Measurements from ENCODE around the gene HDGFL3.
A peak's percentile ranks its signal among the peaks of the same experiment; 100 is the strongest.
"Not testable (repeated sequence)": the region's sequence is repeated elsewhere in the genome, so short reads cannot be mapped to it uniquely, and the experiment has no call there.

The HDGFL3 gene

DNA sequence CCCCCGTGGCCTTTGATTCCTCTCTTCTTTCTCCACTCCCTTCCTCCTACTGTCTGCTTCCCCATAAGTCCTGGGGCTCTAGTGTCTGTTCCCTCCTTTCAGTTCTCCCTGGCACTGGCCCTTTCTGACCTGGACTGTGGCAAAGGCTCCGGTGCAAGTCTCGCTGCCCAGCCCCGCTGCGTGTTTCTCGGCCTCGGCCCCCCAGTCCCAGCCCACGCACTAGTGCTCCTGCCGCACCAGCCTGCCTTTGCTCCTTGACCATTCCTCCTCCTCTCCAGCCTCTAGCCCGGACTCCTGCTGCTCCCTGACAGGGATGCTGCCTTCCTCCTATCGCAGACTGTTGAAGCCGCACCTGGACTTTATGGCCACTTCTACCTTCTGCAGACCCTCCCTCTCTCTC, 98.1 kb downstream of the HDGFL3 start:
- intact Hi-C loops (cut with DNase I), result no loop called here
- peak in 1 of 42 donors; percentile 12 for DNase-seq

DNA sequence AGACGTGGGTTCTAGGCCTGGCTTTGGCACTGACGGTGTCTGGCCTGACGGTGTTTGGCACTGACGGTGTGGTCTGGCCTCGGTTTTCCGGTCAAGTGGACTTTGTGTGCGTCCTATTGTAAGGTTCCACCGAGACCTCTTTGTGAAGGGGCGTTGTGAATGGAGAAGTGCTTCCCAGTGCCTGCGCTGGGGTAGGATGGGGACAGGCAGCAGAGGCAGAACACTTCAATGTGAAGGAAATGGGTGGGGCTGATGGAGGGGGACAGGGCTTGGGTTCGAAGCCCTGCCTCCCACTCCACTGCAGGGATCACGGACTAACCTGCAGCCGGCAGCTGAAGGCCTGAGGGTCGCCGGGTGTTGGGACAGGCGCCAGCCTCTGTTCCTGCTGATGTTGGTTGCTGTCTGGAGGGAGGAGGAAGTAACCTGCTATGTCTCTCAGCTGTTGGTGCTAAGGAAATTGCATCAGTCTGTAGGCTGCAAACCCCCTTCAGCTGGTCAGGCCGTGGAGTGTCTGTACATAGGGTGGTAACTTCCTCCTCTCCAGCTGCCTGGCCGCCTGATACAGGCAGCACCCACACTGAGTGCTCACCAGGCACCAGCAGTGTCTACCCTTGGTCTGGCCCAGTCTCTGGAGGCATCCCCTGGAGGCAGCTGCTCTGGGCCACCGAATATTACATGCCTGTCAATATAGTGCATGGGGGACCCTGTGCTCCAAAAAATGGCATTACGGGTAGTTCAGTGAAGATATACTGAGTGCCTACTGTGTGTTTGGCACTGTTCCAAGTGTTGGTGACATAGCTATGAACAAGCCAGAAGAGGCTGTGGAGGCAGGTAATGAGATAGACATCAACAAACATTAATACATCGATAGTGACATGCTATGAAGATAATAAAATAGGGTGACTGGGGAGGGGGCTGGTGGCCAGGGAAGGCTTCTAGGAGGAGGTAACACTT, 99.1 kb downstream of the HDGFL3 start:
- DNase-seq, result peak in 39 of 42 donors; percentile 3 to 76 (median 38)
- intact Hi-C loops (cut with DNase I), result no loop called here

DNA sequence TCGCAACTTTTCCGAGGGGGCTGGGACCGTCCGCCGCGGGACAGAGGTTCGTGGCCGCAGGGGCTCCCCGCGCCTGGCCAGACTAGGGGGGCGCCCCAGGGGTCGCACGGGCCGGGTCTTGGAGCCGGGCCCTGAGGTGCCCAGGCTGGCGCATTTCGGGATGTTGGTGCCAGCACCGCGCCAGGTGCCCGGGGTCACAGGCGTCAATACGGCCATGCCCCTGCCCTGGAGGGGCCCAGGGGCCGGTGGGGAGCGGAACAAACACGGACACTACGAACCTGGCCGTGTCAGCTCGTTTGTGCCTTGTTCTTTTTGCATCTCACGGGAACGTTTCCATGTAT, 99.8 kb downstream of the HDGFL3 start:
- no peak for DNase-seq
- intact Hi-C loops (cut with DNase I), result no loop called here

DNA sequence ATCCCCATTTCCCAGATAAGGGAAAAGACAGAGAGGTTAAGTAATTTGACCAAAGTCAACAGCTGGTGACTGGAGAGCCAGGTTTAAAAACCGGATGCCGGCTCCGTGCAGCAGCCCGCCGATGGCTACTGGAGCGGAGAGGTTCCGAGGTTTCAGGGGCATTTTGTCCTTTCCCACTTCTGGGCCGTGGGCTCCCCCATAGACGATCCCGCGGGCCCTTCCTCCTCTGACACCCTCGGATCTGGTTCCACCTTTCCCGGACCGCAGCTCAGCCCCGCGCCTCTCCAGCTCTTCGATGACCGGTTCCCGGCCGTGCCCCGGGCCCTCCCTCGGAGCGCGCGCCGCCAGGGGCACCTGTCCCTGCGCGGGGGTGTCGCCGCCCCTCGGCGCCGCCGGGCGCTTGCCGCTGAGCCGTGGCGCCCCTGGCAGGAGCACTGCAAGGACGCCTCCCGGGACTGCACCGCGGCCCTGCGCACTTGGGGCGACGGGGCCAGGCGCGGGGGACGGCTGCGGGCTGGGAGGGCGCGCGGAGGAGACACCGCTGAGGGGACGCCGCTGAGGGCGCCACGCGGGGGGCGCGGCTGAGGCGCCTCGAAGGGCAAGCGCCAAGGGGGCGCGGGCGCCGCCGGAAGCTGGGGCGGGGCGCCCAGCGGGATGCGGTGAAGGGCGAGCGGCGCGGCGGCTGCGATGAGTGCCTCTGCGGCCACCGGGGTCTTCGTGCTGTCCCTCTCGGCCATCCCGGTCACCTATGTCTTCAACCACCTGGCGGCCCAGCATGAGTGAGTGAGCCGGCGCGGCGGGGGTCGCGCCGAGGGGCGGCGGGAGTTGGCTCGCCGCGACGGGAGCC, 100.4 kb downstream of the HDGFL3 start, which contains the start of gene TM6SF1:
Gene TM6SF1, plus strand, starts transcription at position 652 of the 847 bp plus-strand sequence. Its CDS starts 36 bp downstream, at position 688.
- peak in 10 of 42 donors; percentile 9 to 39 (median 16) for DNase-seq
- intact Hi-C loops (cut with DNase I), result no loop called here

DNA sequence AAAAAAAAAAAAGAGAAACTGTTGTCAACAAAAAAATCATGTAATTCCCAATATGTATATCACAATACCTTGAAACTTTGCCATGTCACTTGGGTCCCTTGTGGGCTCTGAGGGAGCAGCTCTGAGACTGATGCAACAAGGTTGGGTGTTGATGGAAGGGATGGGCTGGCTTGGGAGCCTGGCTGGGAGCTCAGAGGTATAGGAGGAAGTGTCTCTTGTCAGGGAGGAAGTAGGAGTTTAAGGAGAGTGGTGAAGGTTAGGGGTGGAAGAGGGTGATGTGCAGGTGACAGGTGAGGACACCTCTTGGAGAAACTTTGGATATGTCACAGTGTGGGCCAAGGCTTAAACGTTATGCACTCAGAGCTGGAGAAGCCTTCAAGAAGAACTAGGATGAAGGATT, 102.2 kb downstream of the HDGFL3 start:
- peak in 1 of 42 donors; percentile 1 for DNase-seq
- intact Hi-C loops (cut with DNase I), result no loop called here

DNA sequence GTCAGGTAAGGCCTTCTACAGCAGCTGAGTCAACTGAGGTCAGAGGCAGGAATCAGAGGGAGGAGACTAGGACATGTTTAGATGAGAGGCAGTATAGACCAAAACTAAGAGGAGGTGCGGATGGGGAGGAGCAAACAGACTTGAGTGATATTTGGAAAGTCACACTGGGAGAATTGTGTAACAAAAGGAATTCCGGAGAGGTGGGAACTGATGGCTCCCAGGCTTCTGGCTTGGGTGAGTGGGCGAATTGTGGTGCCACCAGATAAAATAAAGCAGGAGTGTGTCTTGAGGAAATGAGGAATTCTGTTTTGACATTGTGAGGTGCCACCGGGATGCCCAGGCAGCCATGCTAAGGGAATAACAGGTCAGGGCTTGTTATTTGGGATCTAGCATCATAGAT, 103.5 kb downstream of the HDGFL3 start:
- DNase-seq, result no peak
- intact Hi-C loops (cut with DNase I), result no loop called here

DNA sequence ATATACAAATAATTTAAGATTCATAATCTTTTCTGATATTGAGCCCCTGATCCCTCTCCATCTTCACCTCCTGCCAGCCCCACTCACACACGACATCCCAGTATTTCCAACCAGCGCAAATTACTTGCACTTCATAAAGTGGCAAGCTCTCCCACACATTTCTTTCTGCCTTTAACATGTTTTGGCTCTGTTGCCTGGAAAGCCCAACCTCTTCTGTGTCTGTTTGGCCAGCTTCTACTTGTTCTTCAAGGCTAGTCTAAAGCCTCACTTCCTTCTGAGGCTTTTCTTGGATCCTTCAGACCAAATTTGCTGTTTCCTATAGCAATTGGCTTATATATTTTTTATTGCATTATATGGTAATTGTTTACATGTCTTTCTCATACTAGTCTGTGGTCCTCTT, 105.3 kb downstream of the HDGFL3 start:
- DNase-seq, result peak in 1 of 42 donors; percentile 6
- intact Hi-C loops (cut with DNase I), result no loop called here

DNA sequence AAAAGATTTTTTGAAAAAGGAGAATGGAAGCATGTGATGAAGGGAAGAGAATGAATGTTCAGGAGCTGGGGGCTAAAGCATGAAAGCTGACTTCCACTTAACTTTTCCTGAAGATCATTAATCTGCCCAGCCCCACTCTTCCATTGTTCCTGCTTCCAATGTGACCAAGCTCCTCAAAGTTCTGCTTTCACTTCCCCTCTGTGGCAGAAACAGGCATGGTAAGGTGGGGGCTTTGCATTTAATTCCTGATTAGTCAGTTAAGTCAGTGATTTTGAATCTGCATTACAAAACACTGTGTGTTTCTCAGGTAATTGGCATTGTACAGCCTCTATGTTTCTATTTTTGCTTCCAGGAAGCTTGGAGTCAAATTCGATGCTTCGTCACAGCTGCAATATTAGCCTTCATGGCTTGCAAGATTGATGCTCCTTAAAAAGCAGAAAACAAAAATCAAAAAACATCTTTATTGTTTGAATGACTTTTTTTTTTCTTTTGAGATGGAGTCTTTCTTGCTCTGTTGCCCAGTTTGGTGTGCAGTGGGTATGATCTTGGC, 107.5 kb downstream of the HDGFL3 start:
- DNase-seq, result peak in 6 of 42 donors; percentile 9 to 36 (median 16)
- intact Hi-C loops (cut with DNase I), result no loop called here

DNA sequence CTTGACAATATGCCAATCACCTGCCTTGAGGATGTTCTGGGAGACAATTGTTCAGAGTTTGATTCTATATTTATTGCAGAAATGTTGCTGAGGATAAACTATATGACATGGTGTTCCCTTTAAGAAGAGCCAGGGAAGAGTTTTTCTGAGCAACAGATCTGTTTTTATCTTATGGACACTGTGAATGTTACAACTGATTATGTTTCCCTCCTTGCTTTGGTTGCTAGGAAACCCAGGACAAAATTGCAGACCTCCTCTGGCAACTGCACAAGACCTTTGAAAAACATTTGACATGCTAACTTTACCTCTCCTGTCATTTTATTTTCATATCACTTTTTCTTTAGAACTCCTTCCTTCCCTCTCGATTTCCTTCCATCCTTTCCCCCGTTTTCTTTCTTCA, 108.3 kb downstream of the HDGFL3 start:
- DNase-seq, result no peak
- intact Hi-C loops (cut with DNase I), result no loop called here

DNA sequence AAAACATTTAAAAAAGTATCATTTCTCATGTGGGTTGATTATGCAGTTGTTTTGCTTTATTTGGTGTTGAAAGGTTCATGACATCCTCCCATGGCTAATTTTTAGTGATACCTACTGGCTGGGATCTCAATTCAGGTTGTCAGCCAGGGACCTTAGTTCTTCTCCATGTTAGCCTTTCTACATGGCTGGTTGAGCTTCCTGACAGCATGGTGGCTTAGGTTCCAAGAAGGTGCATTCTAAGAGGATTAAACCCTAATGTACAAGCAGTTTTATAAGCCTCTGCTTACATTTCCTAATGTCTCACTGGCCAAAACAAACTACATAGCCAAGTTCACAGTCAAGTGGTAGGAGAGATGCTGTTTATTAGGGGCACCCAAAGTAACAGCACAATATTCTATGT, 109.5 kb downstream of the HDGFL3 start:
- no peak for DNase-seq
- intact Hi-C loops (cut with DNase I), result no loop called here

DNA sequence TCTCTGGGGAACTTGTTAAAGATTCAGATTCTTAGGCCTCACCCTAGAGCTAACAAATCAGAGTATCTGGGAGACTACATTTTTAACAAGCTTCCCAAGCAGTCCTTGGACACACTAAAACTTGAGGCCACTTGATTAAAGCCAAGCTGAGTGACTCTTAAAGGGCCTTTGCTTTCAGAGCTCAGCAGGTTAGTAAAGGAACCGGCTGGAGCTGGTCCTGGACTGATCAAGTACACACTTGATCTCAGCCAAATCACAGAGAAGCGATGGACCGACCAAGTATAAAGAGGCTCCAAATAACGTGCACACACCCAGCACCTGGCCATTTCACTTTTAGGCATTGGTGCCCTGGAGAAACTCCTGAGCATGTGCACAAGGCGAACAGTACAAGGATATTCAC, 113.0 kb downstream of the HDGFL3 start:
- DNase-seq, result no peak
- intact Hi-C loops (cut with DNase I), result no loop called here

DNA sequence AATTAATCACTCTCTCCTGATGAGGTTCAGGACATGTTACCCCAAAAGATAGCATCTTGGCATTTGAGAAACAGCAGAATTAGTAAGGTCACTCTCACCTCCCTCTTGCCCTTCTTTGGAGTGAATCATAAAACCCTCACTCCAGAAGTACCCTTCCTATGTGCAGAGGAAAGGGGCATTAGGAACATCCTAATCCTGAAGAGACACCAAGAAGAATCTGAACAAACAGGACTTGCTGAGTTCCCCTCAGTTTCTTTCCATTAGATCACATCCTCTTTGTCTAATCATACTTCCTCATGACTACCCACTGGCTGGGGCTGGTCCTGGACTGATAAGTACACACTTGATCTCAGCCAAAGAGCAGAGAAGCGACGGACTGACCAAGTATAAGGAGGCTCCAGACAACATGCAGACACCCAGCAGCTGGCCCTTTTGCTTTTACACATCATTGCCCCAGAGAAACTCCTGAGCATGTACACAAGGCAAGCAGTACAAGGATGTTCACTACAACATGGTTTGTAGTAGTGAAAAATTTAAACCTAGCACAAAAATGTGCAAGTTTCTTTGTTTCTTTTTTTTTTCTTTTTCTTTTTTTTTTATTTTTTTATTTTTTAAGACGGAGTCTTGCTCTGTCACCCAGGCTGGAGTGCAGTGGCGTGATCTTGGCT, 115.2 kb downstream of the HDGFL3 start:
- intact Hi-C loops (cut with DNase I), result no loop called here
- peak in 22 of 42 donors; percentile 16 to 66 (median 29) for DNase-seq

DNA sequence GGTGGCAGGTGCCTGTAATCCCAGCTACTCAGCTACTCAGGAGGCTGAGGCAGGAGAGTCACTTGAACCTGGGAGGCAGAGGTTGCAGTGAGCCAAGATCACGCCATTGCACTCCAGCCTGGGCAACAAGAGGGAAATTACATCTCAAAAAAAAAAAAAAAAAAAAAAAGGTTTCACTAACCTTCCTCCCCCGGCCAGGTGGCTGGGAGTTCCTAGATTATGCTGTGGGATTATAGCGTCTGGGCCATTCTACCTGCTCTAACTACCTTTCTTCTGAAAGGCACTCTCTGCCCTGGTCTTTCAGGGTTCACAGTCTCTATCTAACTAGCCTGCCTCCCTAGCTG, 115.7 kb downstream of the HDGFL3 start:
- DNase-seq; intact Hi-C loops (cut with DNase I): not testable (repeated sequence)

DNA sequence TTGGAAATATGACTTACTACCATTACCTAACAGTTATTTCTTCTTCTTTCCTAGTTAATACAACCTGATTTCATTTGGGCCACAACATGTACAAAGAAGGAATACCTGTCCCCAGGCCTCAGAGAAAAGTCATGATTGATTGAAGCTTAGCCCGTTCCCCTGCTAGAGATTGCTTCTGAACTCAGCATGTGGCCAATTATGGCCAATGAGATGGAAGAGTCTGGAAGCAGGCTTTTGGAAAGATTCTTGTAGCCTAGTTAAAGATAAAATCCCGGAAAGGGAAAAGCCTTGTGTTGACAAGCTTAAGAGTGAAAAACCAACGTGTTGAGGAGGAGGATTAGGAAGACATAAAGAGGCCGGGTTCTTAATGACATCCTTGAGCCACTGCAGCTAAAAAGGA, 117.2 kb downstream of the HDGFL3 start:
- no peak for DNase-seq
- intact Hi-C loops (cut with DNase I), result no loop called here

DNA sequence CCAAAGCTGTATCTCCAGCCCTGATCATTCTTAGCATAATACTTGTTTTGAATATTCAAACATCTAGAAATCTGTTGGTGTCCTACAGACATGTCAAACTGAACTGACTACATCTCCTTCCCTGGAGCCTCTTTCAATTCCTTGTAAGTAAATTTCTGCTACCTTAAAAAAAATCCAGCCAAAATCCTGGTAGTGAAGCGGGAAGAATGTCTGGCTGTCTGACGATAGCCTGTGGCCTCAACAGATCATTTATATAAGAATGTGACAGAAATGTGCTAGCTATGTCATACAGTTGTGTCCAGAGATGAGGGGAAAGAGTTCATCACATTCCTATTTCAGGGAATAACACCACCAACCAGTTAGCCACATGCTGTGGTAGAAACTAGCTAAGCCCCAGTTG, 118.7 kb downstream of the HDGFL3 start:
- no peak for DNase-seq
- intact Hi-C loops (cut with DNase I), result no loop called here

DNA sequence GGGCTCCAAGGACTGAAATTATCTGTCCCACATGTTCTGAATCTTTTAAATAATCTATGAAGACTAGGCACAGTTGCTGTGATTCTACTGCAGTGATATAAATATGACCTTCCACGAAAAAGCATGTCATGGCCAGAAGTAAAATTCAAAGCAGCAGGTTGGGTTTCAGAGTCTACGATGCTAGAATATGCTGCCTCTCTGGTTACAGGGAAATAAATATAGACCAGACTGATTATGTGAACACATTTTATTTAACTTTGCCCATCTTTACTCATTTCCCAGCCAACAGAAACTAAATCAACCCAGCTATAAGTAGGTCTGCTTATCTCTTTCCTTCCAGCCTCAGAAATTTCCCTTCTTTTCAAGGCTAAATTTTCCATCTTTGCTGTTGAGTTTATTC, 120.0 kb downstream of the HDGFL3 start:
- intact Hi-C loops (cut with DNase I), result no loop called here
- DNase-seq, result no peak

DNA sequence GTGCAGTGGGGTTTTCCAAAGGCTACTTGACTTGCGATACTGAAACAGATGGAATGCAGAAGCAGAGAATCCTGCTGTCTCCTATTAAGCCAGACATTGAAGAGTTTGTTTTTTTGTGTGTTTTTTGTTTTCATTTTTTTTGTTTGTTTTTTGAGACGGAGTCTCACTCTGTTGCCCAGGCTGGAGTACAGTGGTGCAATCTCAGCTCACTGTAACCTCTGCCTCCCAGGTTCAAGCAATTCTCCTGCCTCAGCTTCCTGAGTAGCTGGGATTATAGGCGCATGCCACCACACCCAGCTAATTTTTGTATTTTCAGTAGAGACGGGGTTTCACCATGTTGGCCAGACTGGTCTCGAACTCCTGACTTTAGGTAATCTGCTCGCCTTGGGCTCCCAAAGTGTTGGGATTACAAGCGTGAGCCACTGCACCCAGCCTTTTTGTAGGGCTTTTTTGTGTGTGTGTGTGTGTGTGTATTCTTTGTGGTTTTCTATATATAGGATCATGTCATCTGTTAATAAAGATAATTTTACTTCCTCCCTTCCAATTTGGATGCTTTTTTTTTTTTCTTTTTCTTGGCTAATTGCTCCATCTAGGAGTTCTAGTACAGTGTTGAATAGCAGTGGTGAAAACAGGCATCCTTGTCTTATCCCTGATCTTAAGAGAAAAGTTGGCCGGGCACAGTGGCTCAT, 121.6 kb downstream of the HDGFL3 start:
- intact Hi-C loops (cut with DNase I); DNase-seq: not testable (repeated sequence)

DNA sequence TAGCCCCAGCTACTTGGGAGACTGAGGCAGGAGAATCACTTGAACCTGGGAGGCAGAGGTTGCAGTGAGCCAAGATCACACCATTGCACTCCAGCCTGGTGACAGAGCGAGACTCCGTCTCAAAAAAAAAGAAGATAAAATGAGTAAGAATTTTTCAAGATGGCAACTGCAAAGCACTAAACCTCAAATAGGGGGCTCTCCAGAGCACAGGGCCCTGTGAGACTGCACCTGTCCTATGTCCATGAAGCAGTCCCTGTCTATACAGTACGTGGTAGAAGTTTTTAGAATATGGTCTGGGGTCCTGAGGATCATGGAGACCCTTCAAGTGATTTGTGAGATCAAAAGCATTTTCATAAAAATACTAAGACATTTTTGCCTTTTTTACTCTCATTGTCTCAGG, 122.2 kb downstream of the HDGFL3 start:
- intact Hi-C loops (cut with DNase I); DNase-seq: not testable (repeated sequence)
